Hematopoietic multipotent progenitor cell treated with erythropoietin and hydrocortisone succinate and interleukin-3 and kit ligand, for 6 days (in vitro differentiated cells): ENCODE measurements around the gene PVALEF.
A peak's percentile ranks its signal among the peaks of the same experiment; 100 is the strongest.

Experiments
- DNase-seq: peaks from one replicate; pipeline ENCODE4 v3.0.0-alpha.2; 2015

Gene PVALEF

DNA sequence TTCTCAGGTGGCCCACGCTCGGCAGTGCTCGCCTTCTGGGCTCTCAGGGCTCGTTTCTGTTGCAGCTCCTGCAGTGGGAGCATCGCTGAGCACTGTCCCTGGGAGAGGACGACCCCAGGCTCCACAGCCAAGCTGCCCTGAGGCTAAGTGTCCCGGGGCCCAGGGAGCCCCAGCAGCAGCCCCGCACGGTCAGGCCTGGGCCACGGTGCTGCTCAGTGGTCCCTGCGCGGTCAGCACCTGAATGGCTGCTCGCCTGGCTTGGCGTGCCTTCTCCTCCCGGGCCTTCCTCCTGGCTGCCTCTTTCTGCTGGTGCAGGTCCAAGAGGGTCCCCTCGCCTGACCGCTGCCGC, 34.1 kb downstream of the PVALEF start:
- no peak for DNase-seq

DNA sequence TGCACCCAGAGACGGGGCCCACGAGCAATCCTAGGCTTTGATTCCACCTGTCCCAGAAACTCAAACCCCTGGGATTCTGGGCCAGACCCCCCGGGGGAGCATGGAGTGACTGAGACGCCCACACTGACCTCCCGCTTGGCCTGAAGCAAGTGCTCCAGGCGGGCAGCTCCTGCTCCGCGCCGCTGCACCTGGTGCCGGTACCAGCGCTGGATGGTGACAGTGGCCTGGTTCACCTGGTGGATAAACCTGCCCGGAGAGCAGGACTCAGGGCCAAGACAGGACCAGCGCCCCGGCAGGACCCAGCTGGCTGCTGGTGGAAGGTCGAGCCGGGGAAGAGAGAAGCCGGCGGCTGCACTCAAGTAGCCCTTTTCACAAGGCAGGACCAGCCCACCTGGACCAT, 34.9 kb downstream of the PVALEF start:
- DNase-seq: no peak

GRCh38 chr17:81200695-81201580, 35.6 kb downstream of the PVALEF start:
- DNase-seq: peak; percentile 97

DNA sequence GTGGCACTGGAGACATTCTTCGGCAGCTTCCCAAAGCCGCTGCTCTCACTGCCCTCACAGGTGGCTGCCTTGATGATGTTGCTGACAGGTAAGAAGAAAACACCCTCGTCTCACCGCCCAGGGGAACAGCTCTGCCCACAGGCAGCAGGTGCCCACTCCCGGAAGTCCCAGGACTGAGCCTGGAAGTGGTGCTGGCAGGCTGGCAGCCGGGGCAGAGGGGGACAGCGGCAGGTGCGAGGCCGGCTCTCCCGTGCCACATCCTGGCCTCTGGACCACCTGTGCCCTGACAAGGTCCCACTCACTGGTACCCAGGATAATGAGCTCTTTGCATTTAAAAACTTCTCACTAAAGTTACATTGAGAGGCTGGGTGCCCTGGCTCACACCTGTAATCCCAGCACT, 37.0 kb downstream of the PVALEF start:
- DNase-seq: no peak

- no peak for DNase-seq
Measured at GRCh38 chr17:81203136-81203535, 37.8 kb downstream of the PVALEF start.

- DNase-seq: no peak
Measured at GRCh38 chr17:81204578-81204977, 39.3 kb downstream of the PVALEF start.

- DNase-seq: no peak
Measured at GRCh38 chr17:81206166-81206565, 40.9 kb downstream of the PVALEF start.

GRCh38 chr17:81206657-81207056, 41.4 kb downstream of the PVALEF start:
- no peak for DNase-seq

- DNase-seq: peak; percentile 56
Measured at GRCh38 chr17:81207610-81208581, 42.6 kb downstream of the PVALEF start.

DNA sequence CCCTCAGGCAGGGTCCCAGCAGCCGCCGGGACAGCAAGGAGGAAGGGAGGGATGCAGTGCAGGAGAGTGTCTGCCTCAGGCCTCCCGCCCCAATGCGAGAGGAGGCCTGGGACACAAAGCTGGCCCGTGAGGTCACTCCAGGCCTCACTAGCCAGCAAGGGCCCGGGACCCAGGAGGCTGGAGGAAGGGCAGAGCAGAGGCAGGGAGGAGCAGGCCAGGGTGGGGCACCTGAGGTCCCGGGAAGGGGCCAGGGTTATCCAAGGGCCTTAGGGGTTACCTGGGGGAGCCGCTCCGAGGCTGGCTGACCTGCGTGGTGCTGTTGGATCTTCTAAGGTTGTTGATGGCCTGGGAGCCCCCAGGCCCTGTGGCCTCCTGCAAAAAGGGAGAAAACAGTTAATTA, 43.3 kb downstream of the PVALEF start:
- DNase-seq: no peak

DNA sequence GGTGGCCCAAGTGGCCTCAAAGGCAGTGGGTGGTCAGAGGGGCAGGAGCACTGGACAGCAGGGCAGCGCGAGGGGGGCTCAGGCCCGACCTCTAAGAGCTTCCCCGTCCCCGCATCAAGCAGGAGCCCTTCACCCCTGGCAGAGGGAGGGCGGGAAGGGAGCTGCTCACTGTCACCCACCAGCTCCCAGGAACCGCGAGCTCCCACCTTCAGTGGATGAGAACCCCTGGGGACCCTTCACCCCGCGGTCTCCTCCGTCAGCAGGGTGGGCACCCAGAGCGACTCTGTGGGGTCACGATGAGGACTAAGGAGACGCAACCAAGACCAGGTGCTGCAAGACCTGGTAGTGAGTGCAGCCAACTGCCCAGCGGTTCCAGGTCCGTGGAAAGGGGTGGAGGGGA, 43.8 kb downstream of the PVALEF start:
- DNase-seq: no peak

GRCh38 chr17:81210466-81210865, 45.2 kb downstream of the PVALEF start:
- no peak for DNase-seq

DNA sequence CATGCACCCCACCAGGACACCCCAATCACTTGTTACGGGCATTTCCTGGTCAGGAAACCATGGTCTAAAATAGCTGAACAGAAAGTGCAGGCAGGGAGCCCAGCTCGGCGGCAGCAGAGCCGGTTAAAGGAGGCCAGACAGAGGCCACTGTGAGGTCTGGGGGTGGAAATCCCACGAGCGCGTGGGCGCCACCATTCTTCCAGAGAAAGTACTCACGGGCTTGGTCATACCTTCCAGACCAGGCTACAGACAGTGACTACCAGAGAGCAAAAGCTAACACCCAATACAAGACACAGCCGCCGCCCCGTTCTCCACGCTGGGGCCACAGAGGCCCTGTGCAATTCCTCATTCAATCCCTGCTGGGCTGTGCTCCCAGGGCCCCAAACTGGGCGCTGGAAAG, 45.6 kb downstream of the PVALEF start:
- DNase-seq: peak; percentile 25

- no peak for DNase-seq
Measured at GRCh38 chr17:81212365-81212764, 47.1 kb downstream of the PVALEF start.

DNA sequence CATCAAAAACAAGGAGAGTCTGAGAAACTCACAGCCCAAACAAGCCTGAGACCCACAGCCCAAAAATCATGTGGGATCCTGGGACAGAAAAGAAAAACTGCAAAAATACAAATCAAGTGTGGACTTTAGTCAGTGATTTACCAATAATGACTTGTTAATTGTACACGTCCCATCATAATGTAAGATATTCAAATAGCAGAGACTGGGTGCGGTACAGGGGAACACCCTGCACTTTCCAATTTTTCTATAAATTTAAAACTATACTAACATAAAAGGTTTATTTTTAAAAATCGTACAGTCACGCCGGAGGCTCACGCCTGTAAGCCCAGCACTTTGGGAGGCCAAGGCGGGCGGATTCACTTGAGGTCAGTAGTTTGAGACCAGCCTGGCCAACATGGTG, 48.7 kb downstream of the PVALEF start:
- DNase-seq: no peak

DNA sequence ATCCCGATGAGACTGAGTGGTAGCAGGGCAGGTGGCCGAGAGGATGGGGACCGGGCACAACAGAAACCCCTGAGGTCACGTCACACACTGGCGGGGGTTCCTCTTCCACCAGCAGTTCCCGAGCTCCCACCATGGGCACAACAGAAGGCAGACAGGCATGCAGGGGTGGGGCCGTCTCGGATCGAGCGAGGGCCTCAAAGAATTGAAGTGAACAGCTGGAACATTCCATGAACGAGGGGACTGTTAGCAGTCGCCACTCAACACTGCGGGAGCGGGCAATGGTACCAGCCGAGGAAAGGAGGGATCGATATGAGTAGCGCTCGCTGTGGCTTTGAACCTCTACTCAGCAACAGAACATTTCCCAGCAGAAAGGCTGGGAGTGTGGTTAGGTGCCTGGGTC, 52.2 kb downstream of the PVALEF start:
- DNase-seq: no peak

DNA sequence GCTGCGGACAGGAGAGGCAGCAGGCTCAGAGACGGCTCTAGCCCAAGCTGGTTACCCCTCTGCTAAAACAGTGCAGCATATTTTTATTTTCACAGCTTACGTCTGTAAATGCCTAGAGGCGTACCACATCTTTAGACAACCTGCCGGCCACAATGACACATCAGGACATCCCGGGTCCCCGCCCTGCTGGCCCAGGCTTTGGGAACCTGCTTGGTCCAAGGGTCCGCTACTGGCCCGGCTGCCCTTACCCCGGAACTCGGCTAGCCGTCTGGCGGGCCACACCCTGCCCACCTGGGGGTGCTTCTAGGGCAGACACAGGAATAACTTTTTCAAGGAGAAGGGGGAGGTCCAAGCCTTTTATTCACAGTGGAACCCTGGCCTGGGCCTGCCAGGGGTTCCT, 53.2 kb downstream of the PVALEF start:
- no peak for DNase-seq

- no peak for DNase-seq
Measured at GRCh38 chr17:81218991-81219390, 53.7 kb downstream of the PVALEF start.

GRCh38 chr17:81219476-81220180, 54.3 kb downstream of the PVALEF start:
- no peak for DNase-seq

DNA sequence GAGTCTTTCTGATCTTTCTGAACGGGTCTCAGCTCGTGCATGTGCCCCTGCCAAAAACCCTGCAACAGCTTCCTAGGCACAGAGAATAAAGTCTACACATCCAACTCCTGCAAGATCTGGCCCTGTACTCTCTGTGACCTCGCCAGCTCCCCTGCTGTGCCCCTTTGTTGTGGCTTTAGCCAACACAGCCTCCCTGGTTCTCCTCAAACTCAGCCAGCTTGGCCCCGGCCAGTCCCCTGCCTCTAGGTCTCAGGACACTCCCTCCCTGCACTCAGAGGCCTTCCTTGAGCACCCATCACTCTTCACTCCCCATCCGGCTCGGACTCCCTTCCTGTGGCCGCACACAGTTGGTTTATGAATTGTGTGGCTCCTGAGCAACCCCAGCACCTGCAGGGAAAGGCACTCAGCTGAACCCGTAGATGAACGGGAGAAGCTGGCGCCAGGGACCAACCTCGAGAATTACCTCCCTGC, 56.1 kb downstream of the PVALEF start:
- DNase-seq: no peak

DNA sequence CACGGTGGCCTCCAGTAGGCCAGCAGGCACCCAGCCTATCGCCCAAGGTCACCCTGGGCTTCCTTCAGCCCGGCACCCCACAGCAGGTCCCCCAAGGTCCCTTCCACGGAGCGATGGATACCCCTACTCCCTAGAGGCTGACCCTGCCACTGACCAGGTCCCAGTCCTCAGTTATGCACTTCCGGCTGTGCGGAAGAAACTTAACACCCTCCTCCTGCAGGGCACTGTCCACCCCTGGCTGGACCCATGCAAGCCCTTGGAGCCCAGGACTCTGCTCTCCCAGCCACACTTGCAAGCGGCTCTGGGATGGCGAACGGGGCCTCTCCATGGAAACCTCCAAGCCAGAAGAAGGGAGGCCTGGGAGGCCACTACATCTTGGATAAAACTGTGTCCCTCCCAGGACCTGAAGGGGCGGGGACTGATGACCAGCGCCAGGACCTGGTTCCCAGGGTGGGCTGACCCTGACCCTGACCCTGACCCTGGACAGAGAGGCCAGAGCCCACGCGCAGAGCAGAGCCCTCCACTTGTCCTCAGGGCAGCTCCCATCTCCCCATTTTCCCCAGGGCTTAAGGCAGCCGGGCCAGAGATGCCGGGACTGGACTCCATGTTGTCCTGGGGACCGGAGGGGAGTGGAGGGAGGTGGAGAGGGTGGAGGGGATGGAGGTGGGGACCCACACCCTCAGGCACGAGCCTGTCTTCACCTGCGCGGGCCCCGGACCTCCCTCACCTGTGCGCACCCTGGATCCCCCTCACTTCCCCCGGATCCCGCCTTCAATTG, 56.7 kb downstream of the PVALEF start:
- no peak for DNase-seq

DNA sequence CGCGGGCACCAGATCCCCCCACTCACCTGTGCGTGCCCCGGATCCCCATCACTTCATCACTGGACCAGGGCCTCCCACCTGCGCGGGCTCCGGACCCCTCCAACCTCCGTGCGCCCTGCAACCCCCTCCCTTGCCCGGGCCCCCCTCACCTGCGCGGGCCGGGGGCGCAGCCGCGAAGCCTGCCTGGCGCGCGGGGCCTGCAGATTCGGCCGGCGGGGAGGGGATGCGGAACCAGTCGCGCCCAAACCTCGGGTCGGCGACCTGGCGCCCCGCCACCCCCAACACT, 57.3 kb downstream of the PVALEF start:
- DNase-seq: no peak
